HepG2 (cell line): Measurements from ENCODE around the gene ZDHHC11. TPM values are rescaled to one million over a fixed set of nuclear protein-coding genes. Genes with fewer than 3 reads are reported as not detected.

Source experiments
- EP300 ChIP-seq, 3 experiments: sonication (generic) in 1 of 3; formaldehyde crosslinking in 1 of 3; IDR thresholded peaks; 2 replicates each; pipeline versions ENCODE4 v1.5.1 to v1.6.1; 2011 to 2020; ENCODE audit warnings: low read depth in 2 of 3, low read length in 2 of 3, borderline replicate concordance in 1 of 3, improper control_type of control experiment in 1 of 3, mild to moderate bottlenecking in 1 of 3, missing genetic modification reagents in 1 of 3, moderate library complexity in 1 of 3
- HBP1 ChIP-seq: IDR thresholded peaks from 2 replicates; pipeline ENCODE4 v1.6.1; 2016; ENCODE audit warnings: low read depth, control low read depth
- HOXA3 ChIP-seq: sonication (generic); formaldehyde crosslinking; IDR thresholded peaks from 2 replicates; pipeline ENCODE4 v1.5.0; 2020; ENCODE audit warnings: missing genetic modification reagents
- KDM4B ChIP-seq: sonication (generic); formaldehyde crosslinking; IDR thresholded peaks from 2 replicates; pipeline ENCODE4 v1.4.0; 2020; ENCODE audit warnings: missing genetic modification reagents
- NCOA1 ChIP-seq: sonication (generic); formaldehyde crosslinking; IDR thresholded peaks from 2 replicates; pipeline ENCODE4 v1.9.0; 2021; ENCODE audit warnings: missing genetic modification reagents
- PATZ1 ChIP-seq: sonication (generic); formaldehyde crosslinking; IDR thresholded peaks from 2 replicates; pipeline ENCODE4 v1.4.0; 2020; ENCODE audit warnings: missing genetic modification reagents
- PBX2 ChIP-seq: IDR thresholded peaks from 2 replicates; pipeline ENCODE4 v1.6.1; 2016; ENCODE audit warnings: control low read depth
- PHF21A ChIP-seq: sonication (generic); formaldehyde crosslinking; IDR thresholded peaks from 2 replicates; pipeline ENCODE4 v1.5.0; 2020; ENCODE audit warnings: mild to moderate bottlenecking, missing genetic modification reagents
- ZBTB3 ChIP-seq: sonication (generic); formaldehyde crosslinking; IDR thresholded peaks from 2 replicates; pipeline ENCODE4 v1.4.0; 2020; ENCODE audit warnings: low read depth, mild to moderate bottlenecking, moderate library complexity, missing genetic modification reagents, borderline replicate concordance
- ZNF276 ChIP-seq: sonication (generic); formaldehyde crosslinking; IDR thresholded peaks from 2 replicates; pipeline ENCODE4 v1.4.0; 2020; ENCODE audit warnings: mild to moderate bottlenecking, low read depth, missing genetic modification reagents
- ZNF317 ChIP-seq: sonication (generic); formaldehyde crosslinking; IDR thresholded peaks from 2 replicates; pipeline ENCODE4 v1.5.0; 2020; ENCODE audit warnings: mild to moderate bottlenecking, missing genetic modification reagents
- ZNF33B ChIP-seq: sonication (generic); formaldehyde crosslinking; IDR thresholded peaks from 2 replicates; pipeline ENCODE4 v1.5.1; 2020; ENCODE audit warnings: mild to moderate bottlenecking, missing genetic modification reagents
- ZNF34 ChIP-seq: sonication (generic); formaldehyde crosslinking; IDR thresholded peaks from 2 replicates; pipeline ENCODE4 v1.4.0; 2020; ENCODE audit warnings: mild to moderate bottlenecking, missing genetic modification reagents, borderline replicate concordance
- ZNF512B ChIP-seq: sonication (generic); formaldehyde crosslinking; IDR thresholded peaks from 2 replicates; pipeline ENCODE4 v1.5.1; 2020; ENCODE audit warnings: missing genetic modification reagents, mild to moderate bottlenecking, borderline replicate concordance
- ZNF543 ChIP-seq: sonication (generic); formaldehyde crosslinking; IDR thresholded peaks from 2 replicates; pipeline ENCODE4 v1.4.0; 2020; ENCODE audit warnings: mild to moderate bottlenecking, missing genetic modification reagents
- ZNF572 ChIP-seq: sonication (generic); formaldehyde crosslinking; IDR thresholded peaks from 2 replicates; pipeline ENCODE4 v1.5.1; 2020; ENCODE audit warnings: mild to moderate bottlenecking, missing genetic modification reagents
- polyA plus RNA-seq, 8 experiments: library from polyadenylated mRNA; depleted of rRNA in 3 of 8; stranded (reverse) in 7 of 8; unstranded in 1 of 8; fragments of >200 nt; fragmentation: Illumina TruSeq in 4 of 8; extraction: Trizol in 4 of 8; gene quantifications; 2 replicates each; pipeline versions ENCODE4 v1.2.1 to v1.2.3, GENCODE V29; 2011 to 2016; ENCODE audit warnings: low read depth in 4 of 8, missing spikeins in 1 of 8, mixed read lengths in 1 of 8; ENCODE audit not compliant: insufficient read depth in 1 of 8
- total RNA-seq, 5 experiments: library from RNA; depleted of rRNA; stranded (reverse); fragments of >200 nt; fragmentation: Illumina TruSeq; extraction: Trizol; gene quantifications; 2 replicates each; pipeline ENCODE4 v1.2.3, GENCODE V29; 2016; ENCODE audit warnings: low read depth in 1 of 5
- TF ChIP-seq, protein P1 (sequence below): sonication (generic); IDR thresholded peaks from 2 replicates; pipeline ENCODE4 v1.6.1; 2016; ENCODE audit warnings: low read depth, borderline replicate concordance

ZDHHC11 gene
- total and polyA plus RNA-seq, 2 of the 13 experiments (the other 11 are each of a cell fraction or from before 2014, with no cell fraction given) = 2.1 to 4.0 TPM

GRCh38 chr5:849651-850301, 1.0 kb downstream of the ZDHHC11 start (continued):
- TF ChIP-seq ZNF512B (CRISPR knock-in tag) (0 out of 2 replicates have a peak, but pooled peaks have one; percentile 57), PHF21A (CRISPR knock-in tag) (0 out of 2 replicates have a peak, but pooled peaks have one; percentile 2), ZNF34 (CRISPR knock-in tag) (0 out of 2 replicates have a peak, but pooled peaks have one; percentile 45), ZBTB3 (no peak), PATZ1 (CRISPR knock-in tag) (peak; percentile 56), NCOA1 (CRISPR knock-in tag) (0 out of 2 replicates have a peak, but pooled peaks have one; percentile 37), EP300 (IDR thresholded peaks at IDR 0.05; ENCODE audit: low read depth in 2 of 2, low read length in 2 of 2) (peak in 1 of 2 experiments; percentile 37; a peak in 1 of 4 replicates), EP300 (CRISPR knock-in tag; IDR thresholded peaks at IDR 0.05; ENCODE audit: borderline replicate concordance) (no peak), HBP1 (no peak), ZNF572 (CRISPR knock-in tag) (peak; percentile 62; the same call in 1 of the 2 replicates), ZNF276 (CRISPR knock-in tag) (peak; percentile 11; the same call in 1 of the 2 replicates), ZNF33B (no peak), KDM4B (CRISPR knock-in tag) (no peak), PBX2 (CRISPR knock-in tag) (no peak), ZNF543 (0 out of 2 replicates have a peak, but pooled peaks have one; percentile 38), ZNF317 (CRISPR knock-in tag) (no peak), HOXA3 (peak; percentile 26; the same call in 1 of the 2 replicates)
- TF ChIP-seq, protein P1, sequence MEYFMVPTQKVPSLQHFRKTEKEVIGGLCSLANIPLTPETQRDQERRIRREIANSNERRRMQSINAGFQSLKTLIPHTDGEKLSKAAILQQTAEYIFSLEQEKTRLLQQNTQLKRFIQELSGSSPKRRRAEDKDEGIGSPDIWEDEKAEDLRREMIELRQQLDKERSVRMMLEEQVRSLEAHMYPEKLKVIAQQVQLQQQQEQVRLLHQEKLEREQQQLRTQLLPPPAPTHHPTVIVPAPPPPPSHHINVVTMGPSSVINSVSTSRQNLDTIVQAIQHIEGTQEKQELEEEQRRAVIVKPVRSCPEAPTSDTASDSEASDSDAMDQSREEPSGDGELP = peak; percentile 12; the same call in 1 of the 2 replicates
